Measurements from ENCODE around the gene SWAP70.

SWAP70 gene

GRCh38 chr11:9748361-9748970 is 84.6 kb downstream of the SWAP70 start:
- DNase-seq (ENCODE audit: low read depth in 2 of 2, low spot score in 1 of 2) = peak; percentile 24 to 40

- DNase-seq (ENCODE audit: low read depth in 2 of 2, low spot score in 1 of 2) = no peak
These were observed 86.7 kb downstream of the SWAP70 start for GRCh38 chr11:9750551-9750950.

GRCh38 chr11:9752091-9752490 is 88.2 kb downstream of the SWAP70 start:
- no peak for DNase-seq (ENCODE audit: low read depth in 2 of 2, low spot score in 1 of 2)

DNA sequence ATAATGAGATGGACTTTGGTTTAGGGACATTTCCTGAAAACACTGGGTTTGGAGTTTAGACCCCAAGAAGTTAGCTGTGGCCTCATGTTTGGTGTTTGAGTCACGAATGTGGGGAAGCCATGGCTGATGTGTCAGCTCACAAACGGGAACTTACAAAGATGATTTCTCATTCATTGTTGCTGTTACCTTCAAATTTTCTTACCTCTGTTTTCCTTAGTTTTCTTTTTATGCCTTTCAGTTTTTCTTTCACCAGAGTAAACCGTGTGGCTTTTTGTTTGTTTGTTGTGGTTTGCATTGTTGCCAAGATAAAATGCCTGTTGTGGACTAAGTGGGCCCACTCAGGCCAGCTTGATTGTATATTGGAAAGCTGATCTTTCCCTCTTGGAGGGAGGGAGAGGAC is 89.1 kb downstream of the SWAP70 start:
- no peak for DNase-seq (ENCODE audit: low read depth in 2 of 2, low spot score in 1 of 2)

DNA sequence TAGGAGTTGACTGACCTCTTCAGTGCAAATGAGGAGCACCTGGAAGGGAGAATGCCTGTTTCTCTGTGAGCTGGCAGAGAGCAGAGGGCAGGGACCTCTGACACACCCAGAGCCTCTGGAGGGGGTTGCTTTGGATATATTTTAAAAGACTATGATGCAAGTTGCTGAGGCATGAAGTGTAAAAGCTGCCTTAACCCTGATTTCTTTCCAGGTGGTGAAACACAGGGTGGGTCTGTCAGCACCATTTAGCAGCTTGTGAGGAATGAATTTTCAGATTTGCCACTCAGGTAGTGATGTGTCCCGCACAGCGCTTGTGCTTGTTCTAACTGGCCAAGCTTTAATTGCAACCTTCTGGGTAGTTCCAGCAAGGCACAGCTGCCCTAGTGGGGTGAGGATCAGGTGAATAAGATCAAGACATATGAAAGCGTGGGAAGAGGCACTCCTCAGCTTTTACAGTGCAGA is 90.2 kb downstream of the SWAP70 start:
- DNase-seq (ENCODE audit: low read depth in 2 of 2, low spot score in 1 of 2) = no peak

GRCh38 chr11:9755561-9756185 is 91.8 kb downstream of the SWAP70 start:
- DNase-seq (ENCODE audit: low read depth in 2 of 2, low spot score in 1 of 2) = no peak

DNA sequence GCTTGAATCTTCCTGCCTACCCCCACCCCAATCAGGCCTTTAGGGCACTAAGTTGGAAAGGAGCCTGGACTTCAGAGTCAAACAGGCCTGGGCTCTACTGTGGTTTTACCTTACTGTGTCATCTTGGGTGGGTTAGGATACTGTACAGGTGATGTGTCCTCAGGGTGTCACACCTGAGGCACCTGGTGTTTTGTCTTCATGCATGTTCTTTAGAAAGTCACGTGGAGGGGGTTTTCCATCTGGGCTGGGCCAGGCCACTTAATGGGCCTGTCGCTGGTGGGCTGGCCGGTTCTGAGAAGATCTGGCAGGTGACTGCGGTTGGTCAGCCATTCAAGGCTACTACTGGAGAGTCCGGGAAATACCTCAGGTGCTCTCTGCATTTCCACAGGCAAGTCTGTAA is 92.6 kb downstream of the SWAP70 start:
- DNase-seq (ENCODE audit: low read depth in 2 of 2, low spot score in 1 of 2) = no peak

DNA sequence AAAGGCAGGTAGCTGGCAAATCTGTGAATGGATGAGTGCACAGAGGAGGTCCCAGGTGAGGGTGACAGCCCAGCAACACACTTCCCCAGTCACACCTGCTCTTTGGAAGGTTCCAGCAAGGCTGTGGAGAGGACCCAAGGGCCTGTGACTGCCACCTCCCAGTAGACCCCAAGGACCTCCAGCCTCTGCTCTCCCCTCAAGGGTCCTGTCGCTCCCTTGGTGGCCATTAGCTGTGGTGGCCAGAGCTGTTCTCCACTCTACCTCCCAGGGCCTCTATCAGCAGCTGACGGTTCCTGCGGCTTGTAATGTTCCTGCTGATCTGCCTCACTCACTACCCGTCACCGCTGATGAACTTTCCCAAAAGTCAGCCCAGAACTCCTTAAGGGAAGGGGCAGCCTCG is 93.0 kb downstream of the SWAP70 start:
- no peak for DNase-seq (ENCODE audit: low read depth in 2 of 2, low spot score in 1 of 2)

GRCh38 chr11:9757809-9758636 is 94.1 kb downstream of the SWAP70 start:
- peak; percentile 86 to 87 for DNase-seq (ENCODE audit: low read depth in 2 of 2, low spot score in 1 of 2)

GRCh38 chr11:9758637-9759518 is 95.0 kb downstream of the SWAP70 start:
- no peak for DNase-seq (ENCODE audit: low read depth in 2 of 2, low spot score in 1 of 2)

DNA sequence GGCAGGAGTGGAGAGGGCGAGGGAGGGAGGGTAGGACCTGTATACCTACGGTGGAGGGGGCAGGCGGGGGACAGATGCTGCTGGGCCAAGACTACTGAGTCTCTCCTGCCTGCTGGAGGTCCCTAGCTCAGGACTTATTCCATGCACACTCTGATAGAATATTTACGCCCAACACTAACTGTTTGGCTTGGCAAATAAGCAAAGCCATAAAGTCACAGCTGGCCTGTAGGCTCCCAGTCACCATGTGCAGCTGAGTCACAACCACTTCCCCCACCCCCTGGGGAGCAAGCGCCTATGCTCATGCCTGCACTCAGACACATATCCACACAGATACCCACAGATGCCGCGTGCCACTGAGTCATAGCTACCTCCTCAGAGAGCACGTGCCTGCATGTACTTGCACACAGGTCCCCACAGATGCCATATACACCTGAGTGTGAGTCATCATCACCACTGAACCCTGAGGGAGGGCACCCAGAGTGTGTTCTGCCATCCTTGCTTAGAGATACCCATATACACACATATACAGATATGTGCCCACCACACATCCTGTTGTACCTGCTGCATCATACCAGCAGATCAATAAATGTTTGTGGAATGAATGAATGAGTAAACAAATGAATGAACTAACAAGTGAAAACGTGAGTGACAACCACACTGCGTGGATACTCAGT is 95.8 kb downstream of the SWAP70 start:
- DNase-seq (ENCODE audit: low read depth in 2 of 2, low spot score in 1 of 2) = peak; percentile 87 to 94

DNA sequence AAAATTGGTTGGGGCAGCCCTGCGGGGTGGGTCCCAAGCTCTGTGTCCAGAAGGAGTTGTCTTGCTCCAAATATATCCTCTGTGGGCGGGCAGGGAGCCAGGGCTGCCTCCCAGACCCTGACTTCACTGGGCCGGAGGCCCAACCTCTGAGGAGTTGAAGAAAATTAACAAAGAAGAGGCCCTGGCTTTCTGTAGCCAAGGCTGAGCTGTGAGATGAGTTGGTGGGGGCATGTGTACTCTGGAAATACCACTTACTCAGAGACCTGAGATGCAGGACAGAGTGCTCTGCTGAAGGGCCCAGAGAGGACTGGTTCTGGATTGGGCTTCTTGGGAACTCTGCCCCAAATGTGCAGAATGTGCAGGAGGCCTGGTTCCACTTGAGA is 96.3 kb downstream of the SWAP70 start:
- no peak for DNase-seq (ENCODE audit: low read depth in 2 of 2, low spot score in 1 of 2)

GRCh38 chr11:9761441-9761945 is 97.6 kb downstream of the SWAP70 start:
- DNase-seq (ENCODE audit: low read depth in 2 of 2, low spot score in 1 of 2) = no peak

DNA sequence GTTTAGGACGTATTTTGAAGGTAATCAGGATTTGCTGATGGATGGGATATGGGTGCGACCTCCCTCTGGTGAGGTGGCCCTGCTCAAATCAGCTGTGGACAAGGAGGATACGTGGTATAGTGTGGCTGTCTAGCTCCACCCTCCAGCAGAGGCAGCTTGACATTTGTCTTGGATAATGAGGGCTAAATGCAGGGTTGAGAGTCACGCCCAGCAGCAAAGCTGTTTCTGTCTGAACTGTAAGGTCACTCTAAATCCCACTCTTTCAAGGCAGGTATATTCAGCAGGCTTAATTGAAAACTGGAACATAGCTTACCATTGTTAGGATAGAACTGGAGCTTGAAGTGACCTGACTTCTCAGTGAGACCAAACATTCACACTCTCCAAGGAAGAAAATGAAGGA is 98.7 kb downstream of the SWAP70 start:
- no peak for DNase-seq (ENCODE audit: low read depth in 2 of 2, low spot score in 1 of 2)

- DNase-seq (ENCODE audit: low read depth in 2 of 2, low spot score in 1 of 2) = no peak
These were observed 99.4 kb downstream of the SWAP70 start for GRCh38 chr11:9763301-9763700.

GRCh38 chr11:9765320-9766101 is 101.6 kb downstream of the SWAP70 start:
- DNase-seq (ENCODE audit: low read depth in 2 of 2, low spot score in 1 of 2) = no peak

DNA sequence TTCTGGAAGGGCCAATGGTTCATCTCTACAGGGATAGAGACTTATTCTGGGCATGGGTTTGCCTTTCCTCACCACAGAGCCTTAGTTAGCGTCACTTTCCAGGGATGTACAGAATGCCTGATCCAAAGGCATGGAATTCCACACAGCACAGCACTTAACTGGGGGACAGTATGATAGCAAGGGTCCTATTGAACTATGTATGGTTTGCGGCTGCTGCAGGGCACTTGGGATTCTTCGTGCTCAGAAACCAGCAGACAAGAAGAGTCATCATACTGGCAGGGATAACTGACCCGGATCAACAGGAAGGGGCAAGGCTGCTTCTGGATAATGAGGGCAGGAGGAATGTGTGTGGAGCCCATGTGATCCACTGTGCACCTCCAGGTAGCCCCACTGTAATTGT is 105.7 kb downstream of the SWAP70 start:
- DNase-seq (ENCODE audit: low read depth in 2 of 2, low spot score in 1 of 2) = no peak

- DNase-seq (ENCODE audit: low read depth in 2 of 2, low spot score in 1 of 2) = no peak
These were observed 107.2 kb downstream of the SWAP70 start for GRCh38 chr11:9771071-9771511.

- DNase-seq (ENCODE audit: low read depth in 2 of 2, low spot score in 1 of 2) = no peak
These were observed 108.3 kb downstream of the SWAP70 start for GRCh38 chr11:9772218-9772617.

- no peak for DNase-seq (ENCODE audit: low read depth in 2 of 2, low spot score in 1 of 2)
These were observed 109.6 kb downstream of the SWAP70 start for GRCh38 chr11:9773524-9773923.

All from stimulated activated CD8-positive, alpha-beta memory T cell treated with anti-CD3 and anti-CD28 coated beads, Interleukin-4, amount 100 ng/mL, for 4 hours (primary cell).